Neuronal stem cell (in vitro differentiated cells): ENCODE results near the gene NIPA2.

Experiments used
- DNase-seq: peaks from one replicate; pipeline ENCODE4 v3.0.0-alpha.2; 2013; ENCODE audit warnings: low spot score
- H2AFZ ChIP-seq: one replicate; pipeline ENCODE4 v1.6.1; 2013; ENCODE audit warnings: mild to moderate bottlenecking, low read length, inconsistent platforms
- H2AK5ac ChIP-seq: 2 replicates; pipeline ENCODE4 v1.6.1; 2013; ENCODE audit warnings: low read depth, mild to moderate bottlenecking, inconsistent platforms, low read length, moderate library complexity, mixed read lengths
- H2BK120ac ChIP-seq: 2 replicates; pipeline ENCODE4 v1.6.1; 2013; ENCODE audit warnings: low read depth, mild to moderate bottlenecking, inconsistent platforms, low read length, moderate library complexity, mixed read lengths
- H2BK12ac ChIP-seq: one replicate; pipeline ENCODE4 v1.6.1; 2013; ENCODE audit warnings: low read length, inconsistent platforms
- H2BK15ac ChIP-seq: 2 replicates; pipeline ENCODE4 v1.6.1; 2013; ENCODE audit warnings: mild to moderate bottlenecking, low read length, inconsistent platforms, mixed read lengths
- H2BK5ac ChIP-seq: one replicate; pipeline ENCODE4 v1.6.1; 2013; ENCODE audit warnings: inconsistent platforms, mild to moderate bottlenecking, low read length, moderate library complexity
- H3K14ac ChIP-seq: one replicate; pipeline ENCODE4 v1.6.1; 2013; ENCODE audit warnings: low read length, inconsistent platforms
- H3K18ac ChIP-seq: 2 replicates; pipeline ENCODE4 v1.6.1; 2013; ENCODE audit warnings: low read length, inconsistent platforms
- H3K23ac ChIP-seq: 2 replicates; pipeline ENCODE4 v1.6.1; 2013; ENCODE audit warnings: low read depth, mild to moderate bottlenecking, mixed read lengths, low read length, inconsistent platforms; ENCODE audit not compliant: poor library complexity
- H3K27ac ChIP-seq: replicated peaks from 3 replicates; pipeline ENCODE4 v1.5.1; 2013; ENCODE audit warnings: low read length, inconsistent platforms
- H3K27me3 ChIP-seq, 3 experiments: 2 replicates each; pipeline ENCODE4 v1.6.1; 2013; ENCODE audit warnings: low read length in 3 of 3, mild to moderate bottlenecking in 2 of 3, inconsistent platforms in 1 of 3, low read depth in 1 of 3, mixed read lengths in 1 of 3, moderate library complexity in 1 of 3; ENCODE audit not compliant: control insufficient read depth in 3 of 3, insufficient read depth in 3 of 3
- H3K36me3 ChIP-seq, 2 donors: replicated peaks in 1 of 2; 2 replicates each; pipeline ENCODE4 v1.6.1; 2013; ENCODE audit warnings: low read length in 2 of 2; ENCODE audit not compliant: control insufficient read depth in 2 of 2, insufficient read depth in 2 of 2
- H3K4ac ChIP-seq: 2 replicates; pipeline ENCODE4 v1.6.1; 2013; ENCODE audit warnings: inconsistent platforms, mild to moderate bottlenecking, low read length, moderate library complexity
- H3K4me1 ChIP-seq, 2 donors: 1 replicate in 1 of 2; 2 replicates in 1 of 2; pipeline ENCODE4 v1.6.1; 2013; ENCODE audit warnings: low read length in 2 of 2, low read depth in 1 of 2; ENCODE audit not compliant: control insufficient read depth in 2 of 2, insufficient read depth in 1 of 2
- H3K4me2 ChIP-seq: one replicate; pipeline ENCODE4 v1.6.1; 2013; ENCODE audit warnings: mild to moderate bottlenecking, low read length, inconsistent platforms; ENCODE audit not compliant: insufficient read depth, poor library complexity, severe bottlenecking
- H3K4me3 ChIP-seq, 2 donors: 2 replicates each; pipeline ENCODE4 v1.5.1; 2013; ENCODE audit warnings: low read length in 2 of 2, mild to moderate bottlenecking in 2 of 2, inconsistent platforms in 1 of 2, moderate library complexity in 1 of 2
- H3K79me1 ChIP-seq: one replicate; pipeline ENCODE4 v1.6.1; 2013; ENCODE audit warnings: low read depth, mild to moderate bottlenecking, inconsistent platforms, low read length, moderate library complexity
- H3K9ac ChIP-seq: one replicate; pipeline ENCODE4 v1.6.1; 2013; ENCODE audit warnings: mild to moderate bottlenecking, low read depth, low read length, inconsistent platforms; ENCODE audit not compliant: poor library complexity
- H3K9me3 ChIP-seq, 2 donors: replicated peaks in 1 of 2; 2 replicates each; pipeline versions ENCODE3 to v1.6.1; 2013; ENCODE audit warnings: low read length in 2 of 2, mild to moderate bottlenecking in 2 of 2, inconsistent platforms in 1 of 2, low read depth in 1 of 2, mixed read lengths in 1 of 2, moderate library complexity in 1 of 2; ENCODE audit not compliant: control insufficient read depth in 2 of 2, insufficient read depth in 1 of 2
- H4K8ac ChIP-seq: one replicate; pipeline ENCODE4 v1.6.1; 2013; ENCODE audit warnings: low read depth, mild to moderate bottlenecking, inconsistent platforms, low read length, moderate library complexity
- H4K91ac ChIP-seq: one replicate; pipeline ENCODE4 v1.6.1; 2013; ENCODE audit warnings: low read length, low read depth, mild to moderate bottlenecking, inconsistent platforms; ENCODE audit not compliant: poor library complexity
- WGBS, 2 donors: extraction: QIAGEN DNeasy Blood & Tissue Kit; methylation state at CpG; one replicate each; pipeline ENCODE4 v1.1.7; 2013; ENCODE audit warnings: missing lambda C conversion rate in 2 of 2, mixed read lengths in 1 of 2; ENCODE audit not compliant: insufficient read length in 2 of 2, insufficient replicate concordance in 1 of 2; ENCODE audit errors: extremely low coverage in 2 of 2; 5-methylcytosine and 5-hydroxymethylcytosine counted together

The NIPA2 gene

GRCh38 chr15:22808761-22809280 is 29.6 kb upstream of the NIPA2 start:
- no peak overlapping the region for H2BK12ac ChIP-seq
- H3K23ac ChIP-seq = no peak overlapping the region
- H4K8ac ChIP-seq = no peak overlapping the region
- no peak overlapping the region for H2AFZ ChIP-seq
- H3K36me3 ChIP-seq = peaks cover 3 to 7% of the 10 kb centered on the region in 2 donors
- peaks cover 2% of the 10 kb centered on the region for H3K79me1 ChIP-seq
- H2BK5ac ChIP-seq = no peak overlapping the region
- no peak overlapping the region for H3K14ac ChIP-seq
- no peak overlapping the region for H3K9ac ChIP-seq
- no peak overlapping the region for H3K4me3 ChIP-seq
- no peak overlapping the region for H2BK15ac ChIP-seq
- no peaks in the 10 kb centered on the region for H3K27me3 ChIP-seq
- no peaks in the 10 kb centered on the region for H3K9me3 ChIP-seq
- WGBS, 2 donors = no CpG with 5 or more reads among the region's 7 CpGs
- H2AK5ac ChIP-seq = no peak overlapping the region
- no peak overlapping the region for H3K27ac ChIP-seq
- H2BK120ac ChIP-seq = no peak overlapping the region
- no peak overlapping the region for H3K4ac ChIP-seq
- H3K18ac ChIP-seq = no peak overlapping the region
- H4K91ac ChIP-seq = no peak overlapping the region
- no peak overlapping the region for H3K4me2 ChIP-seq
- DNase-seq = no peak
- H3K4me1 ChIP-seq = no peaks in the 10 kb centered on the region

- Histone ChIP-seq H3K4ac (no peak overlapping the region), H3K23ac (no peak overlapping the region)
- WGBS, 2 donors = no CpG with 5 or more reads among the region's 10 CpGs
Observed at GRCh38 chr15:22810033-22810852, 28.2 kb upstream of the NIPA2 start.

GRCh38 chr15:22810853-22811338 is 27.6 kb upstream of the NIPA2 start:
- WGBS, 2 donors = no CpG with 5 or more reads among the region's 8 CpGs
- H3K9me3 ChIP-seq = no peaks in the 10 kb centered on the region
- no peak for DNase-seq

More at GRCh38 chr15:22810033-22810852, 28.2 kb upstream of the NIPA2 start:
- Histone ChIP-seq H3K9ac (no peak overlapping the region), H3K9me3 (no peaks in the 10 kb centered on the region), H3K36me3 (peaks cover 4 to 7% of the 10 kb centered on the region in 2 donors), H3K4me2 (no peak overlapping the region), H3K18ac (no peak overlapping the region), H3K4me3 (no peak overlapping the region), H2BK120ac (no peak overlapping the region), H2BK12ac (no peak overlapping the region), H3K27me3 (no peaks in the 10 kb centered on the region), H3K4me1 (no peaks in the 10 kb centered on the region), H4K8ac (no peak overlapping the region), H3K79me1 (peaks cover 2% of the 10 kb centered on the region), H2BK5ac (no peak overlapping the region), H3K14ac (no peak overlapping the region), H2BK15ac (no peak overlapping the region), H4K91ac (no peak overlapping the region), H3K27ac (no peak overlapping the region), H2AFZ (no peak overlapping the region), H2AK5ac (no peak overlapping the region)
- DNase-seq = no peak

GRCh38 chr15:22811640-22812039 is 26.8 kb upstream of the NIPA2 start:
- H3K14ac ChIP-seq = no peak overlapping the region
- no peak overlapping the region for H3K27ac ChIP-seq
- peaks cover 5 to 7% of the 10 kb centered on the region in 2 donors for H3K36me3 ChIP-seq
- no peak overlapping the region for H3K23ac ChIP-seq
- no CpG with 5 or more reads among the region's 8 CpGs for WGBS, 2 donors
- H3K18ac ChIP-seq = no peak overlapping the region
- no peak overlapping the region for H4K91ac ChIP-seq
- H2BK12ac ChIP-seq = no peak overlapping the region
- no peak for DNase-seq
- no peak overlapping the region for H2BK5ac ChIP-seq
- H3K4me1 ChIP-seq = no peaks in the 10 kb centered on the region
- no peaks in the 10 kb centered on the region for H3K27me3 ChIP-seq
- H3K9ac ChIP-seq = no peak overlapping the region
- no peak overlapping the region for H3K4me3 ChIP-seq
- H3K79me1 ChIP-seq = peaks cover 2% of the 10 kb centered on the region
- H2BK15ac ChIP-seq = no peak overlapping the region
- no peak overlapping the region for H4K8ac ChIP-seq
- H2AK5ac ChIP-seq = no peak overlapping the region
- no peak overlapping the region for H2BK120ac ChIP-seq
- H3K4me2 ChIP-seq = no peak overlapping the region
- no peak overlapping the region for H2AFZ ChIP-seq
- H3K4ac ChIP-seq = no peak overlapping the region
- no peaks in the 10 kb centered on the region for H3K9me3 ChIP-seq

More at GRCh38 chr15:22810853-22811338, 27.6 kb upstream of the NIPA2 start:
- Histone ChIP-seq H2BK12ac (no peak overlapping the region), H3K36me3 (peaks cover 5 to 7% of the 10 kb centered on the region in 2 donors), H2BK5ac (no peak overlapping the region), H3K9ac (no peak overlapping the region), H2BK15ac (no peak overlapping the region), H3K18ac (no peak overlapping the region), H2AK5ac (no peak overlapping the region), H2AFZ (no peak overlapping the region), H3K4me1 (no peaks in the 10 kb centered on the region), H3K27me3 (no peaks in the 10 kb centered on the region), H3K4me2 (no peak overlapping the region), H4K91ac (no peak overlapping the region), H2BK120ac (no peak overlapping the region), H3K4ac (no peak overlapping the region), H3K4me3 (no peak overlapping the region), H3K27ac (no peak overlapping the region), H4K8ac (no peak overlapping the region), H3K79me1 (peaks cover 2% of the 10 kb centered on the region), H3K14ac (no peak overlapping the region), H3K23ac (no peak overlapping the region)
